ENCODE measurements around the gene SERPINA6.

DNA sequence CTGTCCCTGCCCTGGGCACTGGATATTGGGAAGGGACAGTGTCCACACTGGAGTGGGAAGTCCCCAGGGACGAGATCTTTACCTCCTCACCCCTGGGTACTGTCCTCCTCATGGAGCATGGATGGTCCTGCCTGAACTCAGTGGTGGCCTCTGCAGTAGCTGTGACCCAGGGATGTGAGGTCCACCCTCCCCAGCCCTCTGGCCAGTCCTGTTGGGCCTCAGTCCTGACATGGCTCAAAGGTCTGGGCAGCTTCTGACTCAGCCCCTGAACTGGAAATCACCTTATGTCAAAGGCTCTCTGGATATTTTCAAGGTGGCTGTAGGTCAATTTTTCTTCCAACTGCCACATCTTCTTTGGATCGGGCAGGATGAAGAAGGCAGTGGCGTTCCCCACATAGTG is 40.9 kb upstream of the SERPINA6 start:
- TF ChIP-seq CTCF (IDR thresholded peaks at IDR 0.05) (no peak), POLR2A (IDR thresholded peaks at IDR 0.05) (no peak), POLR2AphosphoS5 (IDR thresholded peaks at IDR 0.05) (no peak)

All from breast epithelium (tissue), 3 donors.